Upper lobe of left lung (tissue), 4 donors: ENCODE data around the gene SLC66A2.

Source experiments
- EP300 ChIP-seq, 4 donors: sonication (generic); formaldehyde crosslinking; IDR thresholded peaks; one replicate each; pipeline ENCODE4 v1.5.1; 2017; ENCODE audit warnings: antibody characterized with exemption in 4 of 4, control low read depth in 2 of 4
- POLR2A ChIP-seq, 4 donors: fragments of 450-650 bp; IDR thresholded peaks; one replicate each; pipeline ENCODE4 v1.5.1; 2016 to 2017; ENCODE audit warnings: antibody characterized with exemption in 4 of 4, mild to moderate bottlenecking in 2 of 4
- TF ChIP-seq, protein P1 (sequence below), 6 experiments: fragments of 450-650 bp in 4 of 6; fragments of 200-600 bp in 2 of 6; sonication (generic) in 2 of 6; IDR thresholded peaks; one replicate each; pipeline ENCODE4 v1.5.1; 2016 to 2019; ENCODE audit warnings: antibody characterized with exemption in 6 of 6

DNA sequence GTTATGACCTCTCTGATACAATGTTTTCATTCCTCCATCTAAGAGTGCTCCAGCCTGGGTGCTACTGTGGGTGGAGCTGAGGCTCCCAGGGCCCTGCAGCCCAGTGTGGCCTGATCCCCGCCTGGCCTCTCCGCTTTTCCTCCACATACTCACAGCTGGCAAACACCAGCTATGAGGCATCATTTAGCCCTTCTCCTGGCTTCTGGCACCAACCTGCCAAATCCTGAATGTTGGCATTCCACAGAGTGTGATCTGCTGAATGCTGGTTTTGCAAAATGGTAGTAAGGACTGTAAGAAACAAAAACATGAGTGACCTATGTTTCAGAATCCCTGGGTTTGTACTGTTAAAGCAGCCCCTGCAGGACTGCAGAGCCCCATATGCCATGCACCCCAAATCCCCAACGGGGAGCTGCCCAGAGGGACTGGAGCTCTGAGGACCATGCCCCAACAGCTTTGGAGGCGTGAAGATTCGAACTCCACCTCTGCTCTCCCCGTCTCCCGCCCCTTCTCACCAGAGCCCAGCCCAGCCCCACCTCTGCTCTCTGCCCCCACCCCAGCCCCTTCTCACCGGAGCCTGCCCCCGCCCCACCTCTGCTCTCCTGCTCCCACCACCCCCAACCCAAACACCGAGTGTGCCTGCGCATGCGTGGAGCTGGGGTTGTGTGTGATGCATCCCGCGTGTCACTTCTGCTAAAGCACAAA lies 4.2 kb downstream of the SLC66A2 start:
- TF ChIP-seq, protein P1, sequence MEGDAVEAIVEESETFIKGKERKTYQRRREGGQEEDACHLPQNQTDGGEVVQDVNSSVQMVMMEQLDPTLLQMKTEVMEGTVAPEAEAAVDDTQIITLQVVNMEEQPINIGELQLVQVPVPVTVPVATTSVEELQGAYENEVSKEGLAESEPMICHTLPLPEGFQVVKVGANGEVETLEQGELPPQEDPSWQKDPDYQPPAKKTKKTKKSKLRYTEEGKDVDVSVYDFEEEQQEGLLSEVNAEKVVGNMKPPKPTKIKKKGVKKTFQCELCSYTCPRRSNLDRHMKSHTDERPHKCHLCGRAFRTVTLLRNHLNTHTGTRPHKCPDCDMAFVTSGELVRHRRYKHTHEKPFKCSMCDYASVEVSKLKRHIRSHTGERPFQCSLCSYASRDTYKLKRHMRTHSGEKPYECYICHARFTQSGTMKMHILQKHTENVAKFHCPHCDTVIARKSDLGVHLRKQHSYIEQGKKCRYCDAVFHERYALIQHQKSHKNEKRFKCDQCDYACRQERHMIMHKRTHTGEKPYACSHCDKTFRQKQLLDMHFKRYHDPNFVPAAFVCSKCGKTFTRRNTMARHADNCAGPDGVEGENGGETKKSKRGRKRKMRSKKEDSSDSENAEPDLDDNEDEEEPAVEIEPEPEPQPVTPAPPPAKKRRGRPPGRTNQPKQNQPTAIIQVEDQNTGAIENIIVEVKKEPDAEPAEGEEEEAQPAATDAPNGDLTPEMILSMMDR (IDR thresholded peaks at IDR 0.05): no peak
- TF ChIP-seq EP300 (IDR thresholded peaks at IDR 0.05): no peak
- no peak for TF ChIP-seq POLR2A (IDR thresholded peaks at IDR 0.05)
